ENCODE data around the gene ARFGAP1. TPM values are rescaled to one million over a fixed set of nuclear protein-coding genes. Genes with fewer than 3 reads are reported as not detected.

Gene ARFGAP1
- total and polyA plus RNA-seq, 2 experiments from 2014 or later: 41.5 to 95.5 TPM

DNA sequence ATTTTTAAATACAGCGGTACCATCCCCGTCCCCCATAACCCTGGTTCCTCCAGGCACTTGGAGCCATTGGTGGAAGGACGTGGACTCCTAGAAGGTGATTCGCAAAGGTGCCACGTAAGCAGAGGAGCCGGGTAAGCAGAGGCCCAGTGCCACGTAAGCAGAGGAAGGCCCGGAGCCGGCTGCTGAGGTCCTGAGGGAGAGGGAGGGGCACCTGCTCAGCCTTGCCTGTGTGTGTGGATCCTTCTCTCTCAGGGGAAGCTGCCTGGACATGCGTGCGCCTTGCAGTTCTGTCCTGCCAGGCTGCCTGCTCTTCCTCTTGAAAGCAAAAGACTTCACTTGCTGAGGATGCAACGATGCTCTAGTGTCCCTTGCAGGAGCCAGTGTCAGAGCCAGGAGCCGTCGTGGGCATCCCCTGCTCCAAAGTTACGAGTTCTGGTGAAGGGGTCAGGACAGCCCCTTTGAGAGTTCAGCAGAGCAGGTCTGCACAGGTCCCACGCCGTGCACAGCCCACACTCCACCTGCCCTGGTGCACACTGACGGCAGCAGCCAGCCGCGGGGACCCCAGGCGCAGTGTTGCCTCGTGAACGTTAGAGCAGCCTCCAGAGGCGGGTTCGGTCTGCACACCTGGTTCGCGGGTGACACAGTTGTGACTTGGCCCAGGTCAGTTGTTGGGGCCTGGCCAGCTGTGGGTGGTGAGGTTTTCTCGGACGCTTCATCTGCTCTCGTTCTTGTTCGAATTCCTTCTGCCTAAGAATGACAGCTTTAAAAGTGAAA lies 16.5 kb upstream of the ARFGAP1 start:
- Histone ChIP-seq H3K27me3 (ENCODE audit: insufficient read depth) (peaks cover 40% of the 10 kb centered on the region), H3K9me2 (ENCODE audit: insufficient read depth) (no peaks in the 10 kb centered on the region), H3K4me1 (ENCODE audit: insufficient read depth) (no peaks in the 10 kb centered on the region; the same call in 1 of the 2 replicates), H3F3A (replicated peaks; ENCODE audit: low read depth) (no peaks in the 10 kb centered on the region), H3K4me3 (no peak overlapping the region), H3K27ac (ENCODE audit: low read depth) (no peak overlapping the region), H4K20me1 (replicated peaks; ENCODE audit: insufficient read depth) (no peaks in the 10 kb centered on the region), H3K36me3 (ENCODE audit: insufficient read depth) (no peaks in the 10 kb centered on the region), H2AFZ (no peak overlapping the region), H3K4me2 (no peak overlapping the region), H3K79me2 (replicated peaks; ENCODE audit: insufficient read depth) (no peaks in the 10 kb centered on the region)
- H3K9me3 Mint-ChIP-seq: no peaks in the 10 kb centered on the region
- no peak overlapping the region for H3K27ac Mint-ChIP-seq
- ATAC-seq (no peak), DNase-seq (ENCODE audit: low spot score) (no peak)
- TF ChIP-seq, protein P1, sequence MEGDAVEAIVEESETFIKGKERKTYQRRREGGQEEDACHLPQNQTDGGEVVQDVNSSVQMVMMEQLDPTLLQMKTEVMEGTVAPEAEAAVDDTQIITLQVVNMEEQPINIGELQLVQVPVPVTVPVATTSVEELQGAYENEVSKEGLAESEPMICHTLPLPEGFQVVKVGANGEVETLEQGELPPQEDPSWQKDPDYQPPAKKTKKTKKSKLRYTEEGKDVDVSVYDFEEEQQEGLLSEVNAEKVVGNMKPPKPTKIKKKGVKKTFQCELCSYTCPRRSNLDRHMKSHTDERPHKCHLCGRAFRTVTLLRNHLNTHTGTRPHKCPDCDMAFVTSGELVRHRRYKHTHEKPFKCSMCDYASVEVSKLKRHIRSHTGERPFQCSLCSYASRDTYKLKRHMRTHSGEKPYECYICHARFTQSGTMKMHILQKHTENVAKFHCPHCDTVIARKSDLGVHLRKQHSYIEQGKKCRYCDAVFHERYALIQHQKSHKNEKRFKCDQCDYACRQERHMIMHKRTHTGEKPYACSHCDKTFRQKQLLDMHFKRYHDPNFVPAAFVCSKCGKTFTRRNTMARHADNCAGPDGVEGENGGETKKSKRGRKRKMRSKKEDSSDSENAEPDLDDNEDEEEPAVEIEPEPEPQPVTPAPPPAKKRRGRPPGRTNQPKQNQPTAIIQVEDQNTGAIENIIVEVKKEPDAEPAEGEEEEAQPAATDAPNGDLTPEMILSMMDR (conservative IDR thresholded peaks at IDR 0.05; ENCODE audit: low read depth in 2 of 2): no peak
- TF ChIP-seq STAT1 (IDR thresholded peaks at IDR 0.05; ENCODE audit: unreplicated experiment): no peak
- no peak for TF ChIP-seq NANOG (IDR thresholded peaks at IDR 0.05; ENCODE audit: borderline replicate concordance)
- TF ChIP-seq, protein P2, sequence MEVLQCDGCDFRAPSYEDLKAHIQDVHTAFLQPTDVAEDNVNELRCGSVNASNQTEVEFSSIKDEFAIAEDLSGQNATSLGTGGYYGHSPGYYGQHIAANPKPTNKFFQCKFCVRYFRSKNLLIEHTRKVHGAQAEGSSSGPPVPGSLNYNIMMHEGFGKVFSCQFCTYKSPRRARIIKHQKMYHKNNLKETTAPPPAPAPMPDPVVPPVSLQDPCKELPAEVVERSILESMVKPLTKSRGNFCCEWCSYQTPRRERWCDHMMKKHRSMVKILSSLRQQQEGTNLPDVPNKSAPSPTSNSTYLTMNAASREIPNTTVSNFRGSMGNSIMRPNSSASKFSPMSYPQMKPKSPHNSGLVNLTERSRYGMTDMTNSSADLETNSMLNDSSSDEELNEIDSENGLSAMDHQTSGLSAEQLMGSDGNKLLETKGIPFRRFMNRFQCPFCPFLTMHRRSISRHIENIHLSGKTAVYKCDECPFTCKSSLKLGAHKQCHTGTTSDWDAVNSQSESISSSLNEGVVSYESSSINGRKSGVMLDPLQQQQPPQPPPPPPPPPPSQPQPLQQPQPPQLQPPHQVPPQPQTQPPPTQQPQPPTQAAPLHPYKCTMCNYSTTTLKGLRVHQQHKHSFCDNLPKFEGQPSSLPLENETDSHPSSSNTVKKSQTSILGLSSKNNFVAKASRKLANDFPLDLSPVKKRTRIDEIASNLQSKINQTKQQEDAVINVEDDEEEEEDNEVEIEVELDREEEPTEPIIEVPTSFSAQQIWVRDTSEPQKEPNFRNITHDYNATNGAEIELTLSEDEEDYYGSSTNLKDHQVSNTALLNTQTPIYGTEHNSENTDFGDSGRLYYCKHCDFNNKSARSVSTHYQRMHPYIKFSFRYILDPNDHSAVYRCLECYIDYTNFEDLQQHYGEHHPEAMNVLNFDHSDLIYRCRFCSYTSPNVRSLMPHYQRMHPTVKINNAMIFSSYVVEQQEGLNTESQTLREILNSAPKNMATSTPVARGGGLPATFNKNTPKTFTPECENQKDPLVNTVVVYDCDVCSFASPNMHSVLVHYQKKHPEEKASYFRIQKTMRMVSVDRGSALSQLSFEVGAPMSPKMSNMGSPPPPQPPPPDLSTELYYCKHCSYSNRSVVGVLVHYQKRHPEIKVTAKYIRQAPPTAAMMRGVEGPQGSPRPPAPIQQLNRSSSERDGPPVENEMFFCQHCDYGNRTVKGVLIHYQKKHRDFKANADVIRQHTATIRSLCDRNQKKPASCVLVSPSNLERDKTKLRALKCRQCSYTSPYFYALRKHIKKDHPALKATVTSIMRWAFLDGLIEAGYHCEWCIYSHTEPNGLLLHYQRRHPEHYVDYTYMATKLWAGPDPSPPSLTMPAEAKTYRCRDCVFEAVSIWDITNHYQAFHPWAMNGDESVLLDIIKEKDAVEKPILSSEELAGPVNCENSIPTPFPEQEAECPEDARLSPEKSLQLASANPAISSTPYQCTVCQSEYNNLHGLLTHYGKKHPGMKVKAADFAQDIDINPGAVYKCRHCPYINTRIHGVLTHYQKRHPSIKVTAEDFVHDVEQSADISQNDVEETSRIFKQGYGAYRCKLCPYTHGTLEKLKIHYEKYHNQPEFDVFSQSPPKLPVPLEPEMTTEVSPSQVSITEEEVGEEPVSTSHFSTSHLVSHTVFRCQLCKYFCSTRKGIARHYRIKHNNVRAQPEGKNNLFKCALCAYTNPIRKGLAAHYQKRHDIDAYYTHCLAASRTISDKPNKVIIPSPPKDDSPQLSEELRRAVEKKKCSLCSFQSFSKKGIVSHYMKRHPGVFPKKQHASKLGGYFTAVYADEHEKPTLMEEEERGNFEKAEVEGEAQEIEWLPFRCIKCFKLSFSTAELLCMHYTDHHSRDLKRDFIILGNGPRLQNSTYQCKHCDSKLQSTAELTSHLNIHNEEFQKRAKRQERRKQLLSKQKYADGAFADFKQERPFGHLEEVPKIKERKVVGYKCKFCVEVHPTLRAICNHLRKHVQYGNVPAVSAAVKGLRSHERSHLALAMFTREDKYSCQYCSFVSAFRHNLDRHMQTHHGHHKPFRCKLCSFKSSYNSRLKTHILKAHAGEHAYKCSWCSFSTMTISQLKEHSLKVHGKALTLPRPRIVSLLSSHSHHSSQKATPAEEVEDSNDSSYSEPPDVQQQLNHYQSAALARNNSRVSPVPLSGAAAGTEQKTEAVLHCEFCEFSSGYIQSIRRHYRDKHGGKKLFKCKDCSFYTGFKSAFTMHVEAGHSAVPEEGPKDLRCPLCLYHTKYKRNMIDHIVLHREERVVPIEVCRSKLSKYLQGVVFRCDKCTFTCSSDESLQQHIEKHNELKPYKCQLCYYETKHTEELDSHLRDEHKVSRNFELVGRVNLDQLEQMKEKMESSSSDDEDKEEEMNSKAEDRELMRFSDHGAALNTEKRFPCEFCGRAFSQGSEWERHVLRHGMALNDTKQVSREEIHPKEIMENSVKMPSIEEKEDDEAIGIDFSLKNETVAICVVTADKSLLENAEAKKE (CRISPR knock-in tag; IDR thresholded peaks at IDR 0.05): no peak
- no peak for TF ChIP-seq ZNF114 (CRISPR knock-in tag; IDR thresholded peaks at IDR 0.05)
- no peak for TF ChIP-seq EZH2 (IDR thresholded peaks at IDR 0.05; ENCODE audit: low read depth, unreplicated experiment)
- no peak for TF ChIP-seq CREB1 (CRISPR knock-in tag; IDR thresholded peaks at IDR 0.05; ENCODE audit: low read depth)
- no peak for TF ChIP-seq ZNF331 (CRISPR knock-in tag; IDR thresholded peaks at IDR 0.05; ENCODE audit: low read depth)
- no peak for TF ChIP-seq EZH2phosphoT487 (IDR thresholded peaks at IDR 0.05; ENCODE audit: unreplicated experiment)
- TF ChIP-seq, protein P3, sequence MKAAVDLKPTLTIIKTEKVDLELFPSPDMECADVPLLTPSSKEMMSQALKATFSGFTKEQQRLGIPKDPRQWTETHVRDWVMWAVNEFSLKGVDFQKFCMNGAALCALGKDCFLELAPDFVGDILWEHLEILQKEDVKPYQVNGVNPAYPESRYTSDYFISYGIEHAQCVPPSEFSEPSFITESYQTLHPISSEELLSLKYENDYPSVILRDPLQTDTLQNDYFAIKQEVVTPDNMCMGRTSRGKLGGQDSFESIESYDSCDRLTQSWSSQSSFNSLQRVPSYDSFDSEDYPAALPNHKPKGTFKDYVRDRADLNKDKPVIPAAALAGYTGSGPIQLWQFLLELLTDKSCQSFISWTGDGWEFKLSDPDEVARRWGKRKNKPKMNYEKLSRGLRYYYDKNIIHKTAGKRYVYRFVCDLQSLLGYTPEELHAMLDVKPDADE (IDR thresholded peaks at IDR 0.05): no peak
- H3K4me3 Mint-ChIP-seq: no peak overlapping the region; the same call in 2 of the 3 replicates
- H3K4me1 Mint-ChIP-seq: peaks cover 18% of the 10 kb centered on the region
- H3K27me3 Mint-ChIP-seq (ENCODE audit: insufficient read depth, low read depth, poor library complexity): peaks cover 50% of the 10 kb centered on the region
- no peaks in the 10 kb centered on the region; the same call in 2 of the 3 replicates for H3K36me3 Mint-ChIP-seq (ENCODE audit: low read depth)
